PC-3 (cell line): ENCODE data around the gene ISCA2. TPM values are rescaled to one million over a fixed set of nuclear protein-coding genes. Genes with fewer than 3 reads are reported as not detected.
A peak's percentile ranks its signal among the peaks of the same experiment; 100 is the strongest.

Source experiments
- ATAC-seq: fragments of 200-7000 bp; cut with Tn5 transposase; 2 replicates; pipeline ENCODE4 v1.9.1; 2020; ENCODE audit warnings: mild to moderate bottlenecking, moderate library complexity
- BruUV-seq: library from RNA; stranded (reverse); fragments of 400-500 nt; replicated peaks from 2 replicates; lab custom pipeline; 2021; lab: Mats Ljungman, UMichigan
- CTCF ChIA-PET: fragments of 300-600 bp; sonication (Branson Sonifier 250); formaldehyde crosslinking; loops from one replicate; lab custom pipeline; 2022; ENCODE audit warnings: antibody characterized with exemption; lab: Charles Lee
- POLR2A ChIA-PET: fragments of 300-600 bp; sonication (Branson Sonifier 250); formaldehyde crosslinking; loops from one replicate; lab custom pipeline; 2022; ENCODE audit warnings: antibody characterized with exemption; ENCODE audit not compliant: unreplicated experiment; lab: Charles Lee
- DNase-seq: peaks from one replicate; pipeline ENCODE4 v3.0.0-alpha.2; 2015
- H2AFZ ChIP-seq: fragments of 300-600 bp; sonication (generic); 2 replicates; pipeline ENCODE4 v1.6.0; 2016; ENCODE audit warnings: antibody characterized with exemption, low read length
- H3F3A ChIP-seq: fragments of 300-600 bp; sonication (generic); one replicate; pipeline ENCODE4 v1.6.0; 2017; ENCODE audit warnings: antibody characterized with exemption, low read length, control low read depth, mild to moderate bottlenecking; ENCODE audit not compliant: unreplicated experiment
- H3K27ac ChIP-seq: fragments of 300-600 bp; sonication (generic); 2 replicates; pipeline ENCODE4 v1.5.1; 2016; ENCODE audit warnings: mild to moderate bottlenecking, low read length
- H3K27me3 ChIP-seq: fragments of 300-600 bp; sonication (generic); 2 replicates; pipeline ENCODE4 v1.6.1; 2016; ENCODE audit warnings: low read length, mixed read lengths
- H3K36me3 ChIP-seq: fragments of 300-600 bp; sonication (generic); 2 replicates; pipeline ENCODE4 v1.6.1; 2016; ENCODE audit warnings: low read depth, mixed run types, low read length, mixed read lengths
- H3K4me1 ChIP-seq: fragments of 300-600 bp; sonication (generic); 2 replicates; pipeline ENCODE4 v1.5.1; 2016; ENCODE audit warnings: low read length; ENCODE audit not compliant: insufficient read depth
- H3K4me2 ChIP-seq: fragments of 300-600 bp; sonication (generic); 2 replicates; pipeline ENCODE4 v1.6.0; 2016; ENCODE audit warnings: low read length
- H3K4me3 ChIP-seq: fragments of 300-600 bp; sonication (generic); 2 replicates; pipeline ENCODE4 v1.5.1; 2016; ENCODE audit warnings: mild to moderate bottlenecking, low read length, mixed read lengths
- H3K79me2 ChIP-seq: fragments of 300-600 bp; sonication (generic); 2 replicates; pipeline ENCODE4 v1.6.1; 2017; ENCODE audit warnings: low read length, mixed read lengths
- H3K9ac ChIP-seq: fragments of 300-600 bp; sonication (generic); 2 replicates; pipeline ENCODE4 v1.6.0; 2016; ENCODE audit warnings: mild to moderate bottlenecking, low read length
- H3K9me2 ChIP-seq: fragments of 300-600 bp; sonication (generic); replicated peaks from 2 replicates; pipeline ENCODE4 v1.6.1; 2016; ENCODE audit warnings: mixed run types, low read length, mixed read lengths
- H3K9me3 ChIP-seq: fragments of 300-600 bp; sonication (generic); 2 replicates; pipeline ENCODE4 v1.6.1; 2016; ENCODE audit warnings: low read length, mixed read lengths
- H4K20me1 ChIP-seq: fragments of 300-600 bp; sonication (generic); 2 replicates; pipeline ENCODE4 v1.6.1; 2016; ENCODE audit warnings: low read length, mixed read lengths
- EZH2 ChIP-seq: fragments of 300-600 bp; sonication (generic); IDR thresholded peaks from one replicate; pipeline ENCODE4 v1.6.1; 2017; ENCODE audit warnings: antibody characterized with exemption, mild to moderate bottlenecking, low read length; ENCODE audit not compliant: unreplicated experiment
- EZH2phosphoT487 ChIP-seq: fragments of 300-600 bp; sonication (generic); IDR thresholded peaks from 2 replicates; pipeline ENCODE4 v1.6.1; 2018; ENCODE audit warnings: mild to moderate bottlenecking, antibody characterized with exemption, low read length, borderline replicate concordance
- intact Hi-C: fragments of 100-400 bp; cut with micrococcal nuclease; formaldehyde crosslinking; loops from 2 replicates; pipeline ENCODE4 v1.9.0; 2023
- total RNA-seq: library from RNA; depleted of rRNA; stranded (reverse); fragments of >200 nt; gene quantifications from 2 replicates; pipeline ENCODE4 v1.2.3, GENCODE V29; 2014
- TF ChIP-seq, protein P1 (sequence below): fragments of 300-600 bp; sonication (generic); conservative IDR thresholded peaks from 2 replicates; pipeline ENCODE4 v1.5.1; 2017; ENCODE audit warnings: antibody characterized with exemption, low read depth, mild to moderate bottlenecking, low read length

The ISCA2 gene
- total RNA-seq, 1 experiment from 2014 or later, result 30.1 TPM

DNA sequence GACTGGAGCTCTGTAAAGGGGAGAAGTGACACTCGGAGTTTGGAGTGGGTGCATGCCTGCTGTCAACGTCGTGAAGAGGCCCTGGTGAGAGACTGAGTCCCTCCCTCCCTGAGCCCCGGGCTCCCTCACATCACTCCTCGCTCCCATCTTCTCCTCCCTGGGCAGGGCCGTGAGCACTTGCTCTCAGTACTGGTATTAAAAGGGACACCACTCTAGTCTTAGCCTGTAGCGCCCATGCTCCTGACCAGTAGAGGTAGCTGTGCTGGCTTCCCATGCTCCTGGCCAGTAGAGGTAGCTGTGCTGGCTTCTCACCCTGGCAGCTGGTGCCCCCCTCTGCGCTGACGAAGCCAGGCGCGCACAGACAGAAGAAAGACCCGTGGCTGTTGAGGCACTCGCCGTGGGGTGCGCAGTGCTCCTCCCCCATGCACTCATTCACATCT lies 14.7 kb downstream of the ISCA2 start:
- Histone ChIP-seq H3K27ac (no peak overlapping the region), H3K27me3 (no peaks in the 10 kb centered on the region), H2AFZ (no peak overlapping the region), H3K4me3 (no peak overlapping the region), H4K20me1 (no peaks in the 10 kb centered on the region), H3K4me1 (peaks cover 15% of the 10 kb centered on the region), H3K9me3 (no peaks in the 10 kb centered on the region), H3K79me2 (no peaks in the 10 kb centered on the region), H3K9ac (no peak overlapping the region), H3K4me2 (no peak overlapping the region), H3K36me3 (no peaks in the 10 kb centered on the region), H3K9me2 (no peaks in the 10 kb centered on the region), H3F3A (no peaks in the 10 kb centered on the region)
- DNase-seq (peak; percentile 22), ATAC-seq (peak; percentile 42)
- no peak for TF ChIP-seq EZH2phosphoT487
- TF ChIP-seq, protein P1, sequence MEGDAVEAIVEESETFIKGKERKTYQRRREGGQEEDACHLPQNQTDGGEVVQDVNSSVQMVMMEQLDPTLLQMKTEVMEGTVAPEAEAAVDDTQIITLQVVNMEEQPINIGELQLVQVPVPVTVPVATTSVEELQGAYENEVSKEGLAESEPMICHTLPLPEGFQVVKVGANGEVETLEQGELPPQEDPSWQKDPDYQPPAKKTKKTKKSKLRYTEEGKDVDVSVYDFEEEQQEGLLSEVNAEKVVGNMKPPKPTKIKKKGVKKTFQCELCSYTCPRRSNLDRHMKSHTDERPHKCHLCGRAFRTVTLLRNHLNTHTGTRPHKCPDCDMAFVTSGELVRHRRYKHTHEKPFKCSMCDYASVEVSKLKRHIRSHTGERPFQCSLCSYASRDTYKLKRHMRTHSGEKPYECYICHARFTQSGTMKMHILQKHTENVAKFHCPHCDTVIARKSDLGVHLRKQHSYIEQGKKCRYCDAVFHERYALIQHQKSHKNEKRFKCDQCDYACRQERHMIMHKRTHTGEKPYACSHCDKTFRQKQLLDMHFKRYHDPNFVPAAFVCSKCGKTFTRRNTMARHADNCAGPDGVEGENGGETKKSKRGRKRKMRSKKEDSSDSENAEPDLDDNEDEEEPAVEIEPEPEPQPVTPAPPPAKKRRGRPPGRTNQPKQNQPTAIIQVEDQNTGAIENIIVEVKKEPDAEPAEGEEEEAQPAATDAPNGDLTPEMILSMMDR, result peak; percentile 66
- BruUV-seq, result no TSS peak
- POLR2A ChIA-PET, result no interaction called here
- intact Hi-C loops, result no loop called here
- CTCF ChIA-PET, result interaction anchor here (0.5 to 0.6 kb wide), 3 partner anchors 15 to 101 kb away, joined by 3 to 6 read pairs (median 4); partner anchors contain the start of gene ISCA2

DNA sequence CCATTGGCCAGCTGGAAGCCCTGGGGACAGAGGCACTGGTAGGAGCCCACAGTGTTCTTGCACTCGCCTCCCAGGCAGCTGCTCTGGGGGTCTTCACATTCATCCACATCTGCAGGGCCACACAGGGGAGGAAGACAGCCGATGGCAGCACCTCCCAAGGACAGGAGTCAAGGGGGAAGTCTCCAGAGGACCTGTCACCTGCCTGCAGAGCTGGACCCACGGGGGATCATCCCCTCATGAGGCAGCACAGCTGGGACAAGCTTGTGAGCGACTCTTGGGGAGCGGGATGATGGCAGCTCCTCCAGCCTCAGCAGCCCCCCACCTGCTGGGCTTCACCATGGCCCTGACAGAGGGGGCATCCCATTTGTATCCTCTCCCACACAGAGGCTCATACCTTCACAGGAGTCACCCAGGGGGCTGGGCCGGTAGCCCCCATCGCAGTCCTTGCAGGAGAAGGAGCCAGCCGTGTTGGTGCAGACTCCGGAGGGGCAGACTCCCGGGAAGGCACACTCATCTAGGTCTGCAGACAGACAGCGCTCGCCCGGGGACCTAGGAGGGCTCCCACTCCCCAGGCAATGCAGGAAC lies 15.4 kb downstream of the ISCA2 start:
- no peak for DNase-seq
- intact Hi-C loops, result no loop called here
- POLR2A ChIA-PET, result no interaction called here
- H3K27me3 ChIP-seq, result no peaks in the 10 kb centered on the region
- no peaks in the 10 kb centered on the region for H3K79me2 ChIP-seq
- H3K36me3 ChIP-seq, result no peaks in the 10 kb centered on the region
- no peaks in the 10 kb centered on the region for H3K9me2 ChIP-seq
- no peak for ATAC-seq
- H3K27ac ChIP-seq, result no peak overlapping the region
- H3K4me2 ChIP-seq, result no peak overlapping the region
- H3K4me3 ChIP-seq, result no peak overlapping the region
- no peaks in the 10 kb centered on the region for H3K9me3 ChIP-seq
- H2AFZ ChIP-seq, result no peak overlapping the region
- no peaks in the 10 kb centered on the region for H4K20me1 ChIP-seq
- H3K4me1 ChIP-seq, result peaks cover 15% of the 10 kb centered on the region
- BruUV-seq, result no TSS peak
- H3K9ac ChIP-seq, result no peak overlapping the region
- CTCF ChIA-PET, result interaction anchor here (0.6 kb wide), 2 partner anchors 15 to 100 kb away, joined by 3 to 6 read pairs; partner anchors contain the start of gene ISCA2
- TF ChIP-seq EZH2 (no peak), EZH2phosphoT487 (no peak)
- TF ChIP-seq, protein P1, result no peak
- no peaks in the 10 kb centered on the region for H3F3A ChIP-seq

DNA sequence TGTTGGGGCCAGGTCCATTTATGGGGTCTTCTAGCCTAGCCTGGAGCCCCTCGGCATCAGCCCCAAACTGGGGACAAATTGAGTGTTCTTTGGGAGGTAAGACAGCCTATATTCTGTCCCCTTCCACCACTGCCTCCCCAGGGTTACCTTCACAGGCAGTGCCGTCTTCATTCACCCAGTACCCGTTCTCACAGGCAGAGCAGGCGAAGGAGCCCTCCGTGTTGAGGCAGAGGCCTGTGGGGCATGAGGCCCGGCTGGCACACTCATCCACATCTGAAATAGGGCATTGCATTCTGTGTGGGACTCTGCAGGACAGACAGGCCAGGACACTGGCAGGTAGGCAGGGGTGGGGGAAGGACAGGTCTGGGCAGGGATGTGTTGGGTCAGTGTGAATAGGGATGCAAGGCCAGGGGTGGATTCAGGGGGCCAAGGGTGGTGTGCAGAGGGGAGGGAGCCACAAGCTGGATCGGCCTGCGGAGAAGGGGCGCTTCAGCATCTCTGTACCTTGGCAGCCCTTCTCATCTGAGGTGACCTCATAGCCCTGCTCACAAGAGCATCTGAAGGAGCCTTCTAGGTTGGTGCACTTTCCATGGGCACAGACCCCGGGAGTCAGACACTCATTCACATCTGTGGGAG lies 16.1 kb downstream of the ISCA2 start:
- DNase-seq (no peak), ATAC-seq (no peak)
- Histone ChIP-seq H3K27me3 (no peaks in the 10 kb centered on the region), H3F3A (no peaks in the 10 kb centered on the region), H2AFZ (no peak overlapping the region), H3K9me3 (no peaks in the 10 kb centered on the region), H3K79me2 (no peaks in the 10 kb centered on the region), H3K4me1 (peaks cover 15% of the 10 kb centered on the region), H3K4me3 (no peak overlapping the region), H3K9me2 (no peaks in the 10 kb centered on the region), H3K27ac (peak overlapping the region; percentile 87), H4K20me1 (no peaks in the 10 kb centered on the region), H3K36me3 (no peaks in the 10 kb centered on the region), H3K4me2 (no peak overlapping the region), H3K9ac (peak overlapping the region; percentile 71; the same call in 1 of the 2 replicates)
- ChIA-PET CTCF (no interaction called here), POLR2A (no interaction called here)
- TF ChIP-seq EZH2phosphoT487, result no peak
- no peak for TF ChIP-seq EZH2
- TF ChIP-seq, protein P1, result no peak
- no TSS peak for BruUV-seq
- intact Hi-C loops, result no loop called here
